Loucy (cell line): ENCODE data around the gene CCDC86.

Experiments
- EZH2phosphoT487 ChIP-seq: fragments of 200-600 bp; IDR thresholded peaks from 2 replicates; pipeline ENCODE4 v1.6.1; 2018; ENCODE audit warnings: antibody characterized with exemption, mild to moderate bottlenecking, moderate library complexity, borderline replicate concordance
- TF ChIP-seq, protein P1 (sequence below): fragments of 200-600 bp; sonication (generic); conservative IDR thresholded peaks from 2 replicates; pipeline ENCODE4 v1.5.1; 2014; ENCODE audit warnings: mild to moderate bottlenecking, antibody characterized with exemption, low read length

DNA sequence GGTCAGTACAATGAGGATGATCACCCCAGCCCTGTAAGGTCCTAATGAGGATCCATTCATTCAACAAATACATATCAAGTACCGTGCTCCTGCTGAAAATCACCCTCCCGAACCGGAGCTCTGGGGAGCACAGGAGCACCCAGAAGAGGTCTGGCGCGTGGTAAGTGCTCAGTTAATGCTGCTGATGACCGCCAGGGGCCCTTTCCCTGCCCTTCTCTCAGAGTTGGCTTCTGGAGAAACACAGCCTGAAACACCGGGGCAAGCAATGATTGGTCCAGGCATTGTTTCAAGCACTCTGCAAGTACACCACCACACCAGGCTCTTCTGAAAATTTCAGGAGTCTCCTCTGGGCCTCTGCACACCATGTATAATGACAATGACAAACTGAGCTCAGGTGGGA, 3.8 kb upstream of the CCDC86 start:
- TF ChIP-seq EZH2phosphoT487 = no peak
- TF ChIP-seq, protein P1, sequence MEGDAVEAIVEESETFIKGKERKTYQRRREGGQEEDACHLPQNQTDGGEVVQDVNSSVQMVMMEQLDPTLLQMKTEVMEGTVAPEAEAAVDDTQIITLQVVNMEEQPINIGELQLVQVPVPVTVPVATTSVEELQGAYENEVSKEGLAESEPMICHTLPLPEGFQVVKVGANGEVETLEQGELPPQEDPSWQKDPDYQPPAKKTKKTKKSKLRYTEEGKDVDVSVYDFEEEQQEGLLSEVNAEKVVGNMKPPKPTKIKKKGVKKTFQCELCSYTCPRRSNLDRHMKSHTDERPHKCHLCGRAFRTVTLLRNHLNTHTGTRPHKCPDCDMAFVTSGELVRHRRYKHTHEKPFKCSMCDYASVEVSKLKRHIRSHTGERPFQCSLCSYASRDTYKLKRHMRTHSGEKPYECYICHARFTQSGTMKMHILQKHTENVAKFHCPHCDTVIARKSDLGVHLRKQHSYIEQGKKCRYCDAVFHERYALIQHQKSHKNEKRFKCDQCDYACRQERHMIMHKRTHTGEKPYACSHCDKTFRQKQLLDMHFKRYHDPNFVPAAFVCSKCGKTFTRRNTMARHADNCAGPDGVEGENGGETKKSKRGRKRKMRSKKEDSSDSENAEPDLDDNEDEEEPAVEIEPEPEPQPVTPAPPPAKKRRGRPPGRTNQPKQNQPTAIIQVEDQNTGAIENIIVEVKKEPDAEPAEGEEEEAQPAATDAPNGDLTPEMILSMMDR = no peak
